Right lobe of liver (tissue), 4 donors: Measurements from ENCODE around the gene CCL27.

Experiments
- CTCF ChIP-seq, 4 donors: fragments of 200-600 bp in 3 of 4; fragments of 450-650 bp in 1 of 4; IDR thresholded peaks; one replicate each; pipeline versions ENCODE4 v1.5.1 to v1.8.0; 2016 to 2022; ENCODE audit warnings: antibody characterized with exemption in 4 of 4, mild to moderate bottlenecking in 2 of 4
- POLR2A ChIP-seq: fragments of 450-650 bp; IDR thresholded peaks from one replicate; pipeline ENCODE4 v1.6.1; 2017; ENCODE audit warnings: antibody characterized with exemption, mild to moderate bottlenecking
- donor health status: DM: no; HTN: no; CAD: no.
- donor health status: DM: no; HTN: no; CAD: no.
- donor health status: DM: no; HTN: yes; CAD: no.

- TF ChIP-seq CTCF (IDR thresholded peaks at IDR 0.05) (no peak), POLR2A (no peak)
Observed at GRCh38 chr9:34671307-34671706, 8.8 kb upstream of the CCL27 start.
